BLaER1 (cell line): Measurements from ENCODE around the gene ELK3.

Experiments used
- H3K27ac ChIP-seq: shearing (Covaris generic); formaldehyde crosslinking; 2 replicates; pipeline ENCODE4 v1.8.1; 2022
- H3K27me3 ChIP-seq: shearing (Covaris generic); formaldehyde crosslinking; 2 replicates; pipeline ENCODE4 v1.8.1; 2022
- H3K36me3 ChIP-seq: shearing (Covaris generic); formaldehyde crosslinking; 2 replicates; pipeline ENCODE4 v1.8.1; 2022
- H3K4me1 ChIP-seq: shearing (Covaris generic); formaldehyde crosslinking; 2 replicates; pipeline ENCODE4 v1.8.1; 2022
- H3K4me2 ChIP-seq: shearing (Covaris generic); formaldehyde crosslinking; 2 replicates; pipeline ENCODE4 v1.8.1; 2022
- H3K4me3 ChIP-seq: shearing (Covaris generic); formaldehyde crosslinking; 2 replicates; pipeline ENCODE4 v1.8.1; 2022
- H3K9ac ChIP-seq: shearing (Covaris generic); formaldehyde crosslinking; 2 replicates; pipeline ENCODE4 v1.8.1; 2022
- H3K9me3 ChIP-seq: shearing (Covaris generic); formaldehyde crosslinking; 2 replicates; pipeline ENCODE4 v1.8.1; 2022
- H4K20me1 ChIP-seq: shearing (Covaris generic); formaldehyde crosslinking; 2 replicates; pipeline ENCODE4 v1.8.1; 2022
- Cebpa-rat ChIP-seq: shearing (Covaris generic); IDR thresholded peaks from 2 replicates; pipeline ENCODE4 v1.8.1; 2022

The ELK3 gene

GRCh38 chr12:96185914-96186313 lies 8.3 kb upstream of the ELK3 start:
- peaks cover 62% of the 10 kb centered on the region for H3K4me1 ChIP-seq
- H3K4me3 ChIP-seq = no peak overlapping the region
- no peak for TF ChIP-seq Cebpa-rat
- peak overlapping the region; percentile 61 for H3K27ac ChIP-seq
- no peaks in the 10 kb centered on the region for H4K20me1 ChIP-seq
- peak overlapping the region; percentile 75 for H3K4me2 ChIP-seq
- H3K36me3 ChIP-seq = no peaks in the 10 kb centered on the region
- H3K9me3 ChIP-seq = peaks cover 30% of the 10 kb centered on the region
- H3K27me3 ChIP-seq = no peaks in the 10 kb centered on the region
- H3K9ac ChIP-seq = no peak overlapping the region

- Histone ChIP-seq H3K9ac (no peak overlapping the region), H3K27me3 (no peaks in the 10 kb centered on the region), H4K20me1 (no peaks in the 10 kb centered on the region), H3K27ac (peak overlapping the region; percentile 61), H3K36me3 (no peaks in the 10 kb centered on the region), H3K9me3 (peaks cover 23% of the 10 kb centered on the region), H3K4me1 (peaks cover 71% of the 10 kb centered on the region), H3K4me3 (peak overlapping the region; percentile 23; the same call in 1 of the 2 replicates), H3K4me2 (peak overlapping the region; percentile 75)
- TF ChIP-seq Cebpa-rat = no peak
Observed at GRCh38 chr12:96186607-96187301, 7.4 kb upstream of the ELK3 start.

- H3K27ac ChIP-seq = 0 out of 2 replicates have a peak overlapping the region, but pooled peaks have one; percentile 61
- H3K36me3 ChIP-seq = no peaks in the 10 kb centered on the region
- peaks cover 17% of the 10 kb centered on the region for H3K9me3 ChIP-seq
- no peak for TF ChIP-seq Cebpa-rat
- peak overlapping the region; percentile 75 for H3K4me2 ChIP-seq
- peaks cover 83% of the 10 kb centered on the region for H3K4me1 ChIP-seq
- H3K4me3 ChIP-seq = no peak overlapping the region
- no peaks in the 10 kb centered on the region for H3K27me3 ChIP-seq
- H3K9ac ChIP-seq = no peak overlapping the region
- H4K20me1 ChIP-seq = no peaks in the 10 kb centered on the region
Observed at GRCh38 chr12:96187956-96188355, 6.2 kb upstream of the ELK3 start.

GRCh38 chr12:96189781-96190180 lies 4.4 kb upstream of the ELK3 start:
- no peaks in the 10 kb centered on the region for H3K27me3 ChIP-seq
- H3K36me3 ChIP-seq = no peaks in the 10 kb centered on the region
- H3K27ac ChIP-seq = peak overlapping the region; percentile 54; the same call in 1 of the 2 replicates
- TF ChIP-seq Cebpa-rat = no peak
- H3K4me2 ChIP-seq = peak overlapping the region; percentile 75
- no peak overlapping the region for H3K9ac ChIP-seq
- H3K4me3 ChIP-seq = no peak overlapping the region
- no peaks in the 10 kb centered on the region for H4K20me1 ChIP-seq
- H3K4me1 ChIP-seq = peaks cover 88% of the 10 kb centered on the region
- peaks cover 8% of the 10 kb centered on the region for H3K9me3 ChIP-seq

- Histone ChIP-seq H3K36me3 (no peaks in the 10 kb centered on the region), H3K4me1 (peaks cover 85% of the 10 kb centered on the region), H3K4me2 (peak overlapping the region; percentile 75), H3K9ac (peak overlapping the region; percentile 12; the same call in 1 of the 2 replicates), H3K27ac (peak overlapping the region; percentile 54), H4K20me1 (no peaks in the 10 kb centered on the region), H3K4me3 (no peak overlapping the region), H3K9me3 (peaks cover under 1% of the 10 kb centered on the region; the same call in 1 of the 2 replicates), H3K27me3 (no peaks in the 10 kb centered on the region)
- no peak for TF ChIP-seq Cebpa-rat
Observed at GRCh38 chr12:96190413-96191108, 3.6 kb upstream of the ELK3 start.

- peak overlapping the region; percentile 71; the same call in 1 of the 2 replicates for H3K9ac ChIP-seq
- no peak for TF ChIP-seq Cebpa-rat
- H3K4me2 ChIP-seq = peak overlapping the region; percentile 81
- H3K4me1 ChIP-seq = peaks cover 82% of the 10 kb centered on the region
- H3K4me3 ChIP-seq = no peak overlapping the region
- H3K9me3 ChIP-seq = no peaks in the 10 kb centered on the region
- no peaks in the 10 kb centered on the region for H3K36me3 ChIP-seq
- no peaks in the 10 kb centered on the region; the same call in 1 of the 2 replicates for H4K20me1 ChIP-seq
- H3K27ac ChIP-seq = peak overlapping the region; percentile 95
- no peaks in the 10 kb centered on the region for H3K27me3 ChIP-seq
Observed at GRCh38 chr12:96192926-96193573, 1.1 kb upstream of the ELK3 start.

- Histone ChIP-seq H3K9me3 (no peaks in the 10 kb centered on the region), H3K9ac (peak overlapping the region; percentile 92), H3K36me3 (no peaks in the 10 kb centered on the region), H3K4me3 (peak overlapping the region; percentile 88), H4K20me1 (no peaks in the 10 kb centered on the region; the same call in 1 of the 2 replicates), H3K27ac (peak overlapping the region; percentile 95), H3K27me3 (no peaks in the 10 kb centered on the region), H3K4me2 (peak overlapping the region; percentile 88), H3K4me1 (peaks cover 82% of the 10 kb centered on the region)
- TF ChIP-seq Cebpa-rat = no peak
Observed at GRCh38 chr12:96194576-96194889, 358 bp downstream of the ELK3 start.

GRCh38 chr12:96194971-96195844 lies 1.0 kb downstream of the ELK3 start:
- peak overlapping the region; percentile 95 for H3K27ac ChIP-seq
- peak overlapping the region; percentile 92 for H3K9ac ChIP-seq

GRCh38 chr12:96195845-96196451 lies 1.8 kb downstream of the ELK3 start:
- peak overlapping the region; percentile 95 for H3K27ac ChIP-seq
- peaks cover 81% of the 10 kb centered on the region for H3K4me1 ChIP-seq
- H3K4me3 ChIP-seq = peak overlapping the region; percentile 88
- H3K9ac ChIP-seq = peak overlapping the region; percentile 92
- TF ChIP-seq Cebpa-rat = no peak
- peaks cover 6% of the 10 kb centered on the region for H3K36me3 ChIP-seq
- H4K20me1 ChIP-seq = peaks cover 8% of the 10 kb centered on the region; the same call in 1 of the 2 replicates
- H3K27me3 ChIP-seq = no peaks in the 10 kb centered on the region
- H3K4me2 ChIP-seq = peak overlapping the region; percentile 88
- H3K9me3 ChIP-seq = no peaks in the 10 kb centered on the region

More at GRCh38 chr12:96194971-96195844, 1.0 kb downstream of the ELK3 start:
- Histone ChIP-seq H3K4me3 (peak overlapping the region; percentile 88), H4K20me1 (peaks cover 1% of the 10 kb centered on the region; the same call in 1 of the 2 replicates), H3K4me2 (peak overlapping the region; percentile 88), H3K9me3 (no peaks in the 10 kb centered on the region), H3K27me3 (no peaks in the 10 kb centered on the region), H3K4me1 (peaks cover 81% of the 10 kb centered on the region), H3K36me3 (peaks cover 1% of the 10 kb centered on the region; the same call in 1 of the 2 replicates)
- no peak for TF ChIP-seq Cebpa-rat
